GM18870 (cell line): ENCODE results near the gene EPPIN.
"Not testable (repeated sequence)": the region's sequence is repeated elsewhere in the genome, so short reads cannot be mapped to it uniquely, and the experiment has no call there.

Experiments used
- ATAC-seq: cut with Tn5 transposase; IDR thresholded peaks from one replicate; pipeline ENCODE4 v1.9.1; 2021; ENCODE audit warnings: moderate library complexity; ENCODE audit not compliant: unreplicated experiment

Gene EPPIN

GRCh38 chr20:45547206-45547770, at the start of gene EPPIN:
EPPIN (minus strand) TSS chr20:45547401; CDS start chr20:45547357, 44 bp downstream.
- ATAC-seq, result no peak

GRCh38 chr20:45595235-45595634, 48.0 kb upstream of the EPPIN start:
- ATAC-seq, result no peak

DNA sequence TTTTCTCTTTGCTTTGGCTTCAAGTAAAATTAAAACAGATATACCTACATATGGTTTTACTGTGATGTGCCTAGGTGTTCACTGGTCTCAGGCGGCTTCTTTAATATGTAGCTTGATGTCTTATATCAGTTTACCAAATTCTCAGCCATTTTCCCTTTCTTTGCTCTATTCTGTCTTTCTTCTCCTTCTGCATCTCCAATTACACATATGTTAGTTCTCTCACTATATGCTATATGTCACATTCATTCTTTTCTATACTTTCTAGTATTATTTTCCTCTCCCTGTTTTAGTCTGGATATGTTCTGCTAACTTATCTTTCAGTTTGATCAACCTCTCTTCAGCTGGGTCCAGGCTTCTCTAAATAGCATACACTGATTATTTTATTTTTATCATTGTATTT, 46.3 kb upstream of the EPPIN start:
- no peak for ATAC-seq

- ATAC-seq, result no peak
Measured at GRCh38 chr20:45592574-45593189, 45.5 kb upstream of the EPPIN start.

DNA sequence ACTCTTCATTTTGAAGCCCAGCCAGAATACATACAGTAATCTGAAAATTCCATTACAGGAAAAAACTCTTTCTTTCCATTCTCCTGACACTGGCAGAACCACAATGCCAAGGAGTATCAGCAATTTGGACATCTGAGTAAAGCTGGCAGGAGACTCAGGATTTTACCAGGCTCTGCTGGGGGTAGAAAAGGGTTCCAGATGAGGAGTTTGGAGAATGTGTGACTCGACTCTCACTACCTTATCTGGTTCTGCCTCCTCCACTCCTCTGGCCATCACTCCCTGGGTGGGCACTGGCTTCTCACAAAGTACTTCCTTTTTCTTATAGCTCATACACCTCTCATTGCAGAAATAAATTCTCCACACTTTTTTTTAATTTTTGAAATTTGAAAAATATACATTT, 42.5 kb upstream of the EPPIN start:
- ATAC-seq, result no peak

DNA sequence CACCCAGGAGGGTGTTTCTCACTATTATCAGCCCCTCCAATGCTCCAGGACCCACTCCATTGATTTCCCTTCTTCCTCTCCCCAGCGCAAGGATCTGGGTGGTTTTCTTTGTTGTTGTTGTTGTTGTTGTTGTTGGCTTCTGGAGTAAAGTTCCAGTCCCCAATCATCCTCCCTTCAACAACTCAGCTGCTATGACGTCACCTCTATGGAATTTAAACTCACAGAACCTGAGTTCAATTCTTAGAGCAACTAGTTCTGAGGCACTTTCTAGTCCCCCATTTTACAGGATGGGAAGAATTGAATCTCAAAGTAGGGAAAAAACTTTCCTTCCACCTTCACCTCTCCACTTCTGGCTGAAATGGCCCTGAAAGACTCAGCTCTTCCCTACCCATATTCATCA, 41.6 kb upstream of the EPPIN start:
- no peak for ATAC-seq

DNA sequence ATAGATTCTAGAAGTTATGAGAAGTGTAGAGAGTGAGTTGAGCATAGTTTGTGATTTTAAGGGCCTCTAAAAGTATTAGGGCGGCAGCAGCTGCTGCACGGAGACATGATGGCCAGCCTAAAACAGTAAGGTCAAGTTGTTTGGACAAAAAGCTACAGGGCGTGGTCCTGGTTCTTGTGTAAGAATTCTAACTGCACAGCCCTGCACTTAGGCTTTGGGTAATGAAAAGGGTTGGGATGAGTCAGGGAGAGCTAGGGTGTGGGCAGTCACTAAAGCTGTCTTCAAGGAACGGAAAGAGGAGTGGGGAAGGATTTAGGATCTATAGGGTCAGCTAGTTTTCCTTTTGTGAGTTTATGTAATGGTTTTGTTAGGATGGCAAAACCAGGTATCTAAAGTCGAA, 38.8 kb upstream of the EPPIN start:
- not testable (repeated sequence) for ATAC-seq

GRCh38 chr20:45584294-45584693, 37.1 kb upstream of the EPPIN start:
- ATAC-seq, result not testable (repeated sequence)

DNA sequence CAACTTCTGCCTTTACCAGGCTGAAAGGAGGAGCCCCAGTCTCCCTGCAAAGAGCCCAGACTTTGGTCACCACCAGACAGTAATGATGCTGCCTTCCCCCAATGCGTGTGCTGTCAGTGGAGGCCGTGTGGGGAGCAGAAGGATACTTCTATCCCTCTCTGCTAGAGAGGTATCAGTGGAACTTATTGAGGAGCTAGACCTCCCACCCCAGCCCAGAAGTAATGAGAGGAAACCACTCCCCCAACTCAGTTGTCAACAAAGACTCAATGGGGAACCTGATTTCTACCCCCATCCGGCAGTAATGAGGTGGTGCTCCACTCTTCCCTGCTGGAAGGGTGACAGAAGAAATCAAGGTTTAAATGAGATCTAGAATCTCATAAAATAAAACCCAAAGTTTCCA, 36.3 kb upstream of the EPPIN start:
- ATAC-seq, result no peak

- ATAC-seq, result no peak
Measured at GRCh38 chr20:45581702-45582101, 34.5 kb upstream of the EPPIN start.

DNA sequence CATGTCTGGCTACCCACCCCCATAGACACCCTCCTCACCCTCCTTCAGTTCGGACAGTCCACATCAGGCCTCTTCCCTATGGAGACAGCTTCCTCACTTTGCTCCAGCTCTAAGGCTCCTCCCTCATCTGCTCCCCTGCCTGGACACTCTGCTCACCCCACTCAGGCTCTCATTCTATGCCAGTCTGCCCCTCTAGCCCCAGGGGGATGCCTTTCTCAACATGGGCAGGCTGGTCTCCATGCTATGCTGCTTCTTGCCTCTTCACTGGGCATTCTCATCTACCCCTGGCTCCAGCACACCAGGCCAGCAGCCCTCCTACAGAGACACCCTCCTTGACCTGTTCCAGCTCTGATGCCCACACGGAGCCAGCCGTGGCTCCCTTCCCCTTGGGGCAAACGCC, 32.0 kb upstream of the EPPIN start, which contains the start of gene WFDC8:
TSS of gene WFDC8 (minus strand) at position 101 of the 400 bp plus-strand sequence. CDS start at position 64, 37 bp downstream.
- no peak for ATAC-seq

DNA sequence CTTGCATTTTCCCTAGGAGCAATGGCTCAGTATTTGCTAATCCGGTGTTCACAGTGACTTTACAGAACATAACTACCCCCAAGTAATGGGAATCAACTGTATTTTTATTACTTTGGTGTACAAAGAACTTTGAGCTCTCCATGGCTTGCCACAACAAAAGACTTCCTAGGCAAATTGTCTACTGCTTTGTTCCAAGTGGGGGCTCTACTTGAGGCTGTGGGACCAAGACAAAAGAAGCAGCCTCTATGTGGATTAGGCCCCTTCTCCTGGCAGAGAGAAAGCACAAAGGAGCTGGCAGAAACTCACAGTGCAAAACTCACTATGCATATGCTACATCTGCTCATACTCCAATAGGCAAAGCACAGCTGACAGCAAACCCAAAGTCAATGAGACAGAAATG, 31.0 kb upstream of the EPPIN start:
- ATAC-seq, result no peak

DNA sequence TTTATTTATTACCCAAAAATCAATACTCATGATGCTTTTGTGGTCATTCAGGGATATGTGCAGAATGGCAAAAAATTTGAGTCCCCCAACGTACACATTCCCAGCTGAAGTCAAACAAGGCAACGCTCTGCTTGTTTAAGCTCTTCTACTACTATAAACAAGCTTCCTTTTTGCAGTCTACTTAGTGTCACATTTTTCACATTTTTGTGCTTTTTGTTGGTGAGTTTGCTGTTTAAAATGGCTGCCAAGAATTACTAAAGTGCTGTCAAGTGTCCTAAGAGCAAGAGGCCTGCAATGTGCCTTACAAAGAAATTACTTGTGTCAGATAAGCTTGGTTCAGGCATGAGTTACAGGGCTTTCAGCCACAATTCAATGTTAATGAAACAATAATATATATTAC, 29.8 kb upstream of the EPPIN start:
- ATAC-seq, result no peak

GRCh38 chr20:45575931-45576330, 28.7 kb upstream of the EPPIN start:
- no peak for ATAC-seq

- not testable (repeated sequence) for ATAC-seq
Measured at GRCh38 chr20:45569650-45570049, 22.4 kb upstream of the EPPIN start.

GRCh38 chr20:45564760-45565276, 17.6 kb upstream of the EPPIN start:
- ATAC-seq, result no peak

DNA sequence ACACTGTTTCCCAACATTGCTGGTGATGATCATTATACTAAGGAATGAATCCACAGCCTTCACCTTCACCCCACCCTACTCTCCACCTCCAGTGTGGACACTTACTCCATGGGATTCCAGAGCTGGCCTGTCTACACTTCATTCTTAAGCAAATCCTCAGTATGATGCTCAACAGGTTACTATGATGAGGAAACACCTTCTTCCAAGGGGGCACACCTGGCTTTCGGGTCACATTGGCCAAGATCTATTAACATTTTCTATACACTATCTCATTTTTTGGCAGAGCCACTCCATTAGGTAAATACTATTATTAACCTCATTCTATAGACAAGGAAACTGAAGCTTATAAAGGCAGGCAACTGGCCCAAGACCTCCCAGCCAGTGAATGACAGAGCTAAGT, 8.0 kb upstream of the EPPIN start:
- no peak for ATAC-seq

GRCh38 chr20:45552456-45552855, 5.3 kb upstream of the EPPIN start:
- ATAC-seq, result no peak

DNA sequence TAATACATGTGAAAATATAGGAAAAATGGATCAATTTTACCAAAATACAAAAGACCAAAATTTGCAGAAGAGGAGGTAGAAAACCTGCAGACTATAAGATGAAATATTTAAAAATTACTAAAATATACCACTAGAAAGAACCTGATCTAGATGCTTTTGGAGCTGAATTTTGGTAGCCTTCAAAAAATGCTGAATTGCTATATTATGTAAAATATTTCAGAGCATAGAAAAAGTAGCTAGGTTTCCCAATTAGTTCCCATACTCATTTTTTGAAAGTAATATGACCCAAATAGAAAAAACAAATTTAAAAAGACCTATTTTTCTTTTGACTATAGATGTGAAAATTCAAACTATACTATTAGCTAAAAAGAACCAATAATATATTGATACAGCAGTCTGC, 3.6 kb upstream of the EPPIN start:
- no peak for ATAC-seq

DNA sequence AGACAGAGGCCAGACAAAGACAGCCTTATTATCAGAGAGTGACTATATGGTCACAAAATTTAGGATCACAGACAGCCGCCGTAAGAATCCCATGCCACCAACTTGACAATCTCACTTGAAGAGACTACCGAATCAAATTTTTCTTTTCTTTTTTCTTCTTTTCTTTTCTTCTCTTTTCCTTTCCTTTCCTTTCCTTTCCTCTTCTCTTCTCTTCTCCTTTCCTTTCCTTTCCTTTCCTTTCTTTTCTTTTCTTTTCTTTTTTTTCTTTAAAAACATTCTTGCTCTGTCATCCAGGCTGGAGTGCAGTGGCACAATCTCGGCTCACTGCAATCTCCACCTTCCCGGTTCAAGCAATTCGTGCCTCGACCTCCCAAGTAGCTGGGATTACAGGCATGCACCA, 1.2 kb upstream of the EPPIN start:
- ATAC-seq, result no peak

- no peak for ATAC-seq
Measured at GRCh38 chr20:45545754-45546453, 1.3 kb downstream of the EPPIN start.

DNA sequence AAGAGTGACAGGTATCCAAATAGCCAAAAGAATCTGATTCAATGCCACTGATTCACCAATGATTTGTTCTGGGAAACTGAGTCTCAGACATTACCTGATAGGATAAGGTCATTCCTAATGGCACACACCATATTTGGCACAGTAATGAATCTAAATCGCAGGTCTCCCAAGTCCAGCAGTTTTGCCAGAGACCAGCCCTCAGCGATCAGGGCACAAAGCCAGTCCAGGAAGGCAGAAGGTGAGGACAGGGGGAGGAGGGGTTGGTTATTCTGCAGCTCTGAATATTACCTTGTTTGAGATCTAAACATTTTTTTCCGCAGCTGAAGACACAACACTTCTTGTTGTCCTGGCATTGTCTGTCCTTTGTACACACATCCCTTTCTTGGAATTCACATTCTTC, 1.9 kb downstream of the EPPIN start:
- no peak for ATAC-seq
